Vagina (tissue), 2 donors: ENCODE measurements around the gene VWA5B2.

ENCODE experiments used
- POLR2A ChIP-seq, 2 donors: fragments of 450-650 bp; IDR thresholded peaks; one replicate each; pipeline ENCODE4 v1.6.1; 2017; ENCODE audit warnings: antibody characterized with exemption in 2 of 2, mild to moderate bottlenecking in 2 of 2, moderate library complexity in 2 of 2
- TF ChIP-seq, protein P1 (sequence below), 3 experiments: fragments of 450-650 bp in 2 of 3; fragments of 200-600 bp in 1 of 3; sonication (generic) in 1 of 3; IDR thresholded peaks; one replicate each; pipeline ENCODE4 v1.5.1; 2017 to 2019; ENCODE audit warnings: antibody characterized with exemption in 3 of 3, mild to moderate bottlenecking in 2 of 3, moderate library complexity in 2 of 3

DNA sequence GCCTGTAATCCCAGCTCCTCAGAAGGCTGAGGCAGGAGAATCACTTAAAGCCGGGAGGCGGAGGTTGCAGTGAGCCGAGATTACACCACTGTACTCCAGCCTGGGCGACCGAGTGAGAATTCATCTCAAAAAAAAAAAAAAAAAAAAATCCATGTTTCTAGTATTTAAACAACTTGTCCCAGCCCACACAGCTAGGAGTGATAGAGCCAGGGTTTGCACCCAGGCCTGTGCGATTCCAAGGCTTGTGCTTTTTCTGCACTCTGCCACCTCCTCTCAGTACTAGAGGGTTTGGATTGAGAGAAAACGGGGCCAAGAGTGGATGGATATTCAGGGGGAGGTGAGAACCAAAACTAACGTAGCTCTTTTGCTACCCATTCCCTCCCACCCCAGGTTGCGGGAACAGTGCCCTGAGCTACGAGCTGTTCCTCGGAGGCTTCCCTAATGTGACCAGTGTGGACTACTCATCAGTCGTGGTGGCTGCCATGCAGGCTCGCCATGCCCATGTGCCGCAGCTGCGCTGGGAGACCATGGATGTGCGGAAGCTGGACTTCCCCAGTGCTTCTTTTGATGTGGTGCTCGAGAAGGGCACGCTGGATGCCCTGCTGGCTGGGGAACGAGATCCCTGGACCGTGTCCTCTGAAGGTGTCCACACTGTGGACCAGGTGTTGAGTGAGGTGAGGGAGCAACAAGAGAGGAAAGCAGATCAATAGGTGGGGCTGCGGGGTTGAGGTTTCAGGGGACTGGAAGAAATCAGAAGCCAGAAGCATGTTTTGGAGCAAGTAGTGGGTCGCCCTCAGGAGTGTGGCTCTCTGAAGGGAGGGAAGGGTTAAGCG, 27.9 kb downstream of the VWA5B2 start:
- TF ChIP-seq, protein P1, sequence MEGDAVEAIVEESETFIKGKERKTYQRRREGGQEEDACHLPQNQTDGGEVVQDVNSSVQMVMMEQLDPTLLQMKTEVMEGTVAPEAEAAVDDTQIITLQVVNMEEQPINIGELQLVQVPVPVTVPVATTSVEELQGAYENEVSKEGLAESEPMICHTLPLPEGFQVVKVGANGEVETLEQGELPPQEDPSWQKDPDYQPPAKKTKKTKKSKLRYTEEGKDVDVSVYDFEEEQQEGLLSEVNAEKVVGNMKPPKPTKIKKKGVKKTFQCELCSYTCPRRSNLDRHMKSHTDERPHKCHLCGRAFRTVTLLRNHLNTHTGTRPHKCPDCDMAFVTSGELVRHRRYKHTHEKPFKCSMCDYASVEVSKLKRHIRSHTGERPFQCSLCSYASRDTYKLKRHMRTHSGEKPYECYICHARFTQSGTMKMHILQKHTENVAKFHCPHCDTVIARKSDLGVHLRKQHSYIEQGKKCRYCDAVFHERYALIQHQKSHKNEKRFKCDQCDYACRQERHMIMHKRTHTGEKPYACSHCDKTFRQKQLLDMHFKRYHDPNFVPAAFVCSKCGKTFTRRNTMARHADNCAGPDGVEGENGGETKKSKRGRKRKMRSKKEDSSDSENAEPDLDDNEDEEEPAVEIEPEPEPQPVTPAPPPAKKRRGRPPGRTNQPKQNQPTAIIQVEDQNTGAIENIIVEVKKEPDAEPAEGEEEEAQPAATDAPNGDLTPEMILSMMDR (IDR thresholded peaks at IDR 0.05) = no peak
- TF ChIP-seq POLR2A (IDR thresholded peaks at IDR 0.05) = no peak
